GM19468 (cell line): ENCODE data around the gene ACSL1.
"Not testable (repeated sequence)": the region's sequence is repeated elsewhere in the genome, so short reads cannot be mapped to it uniquely, and the experiment has no call there.

Experiments
- ATAC-seq: cut with Tn5 transposase; IDR thresholded peaks from one replicate; pipeline ENCODE4 v1.9.1; 2021; ENCODE audit warnings: mild to moderate bottlenecking, moderate library complexity, moderate number of reproducible peaks; ENCODE audit not compliant: unreplicated experiment; ENCODE audit errors: extremely low read depth

ACSL1 gene

GRCh38 chr4:184844742-184845141 is 19.0 kb upstream of the ACSL1 start:
- ATAC-seq, result no peak

DNA sequence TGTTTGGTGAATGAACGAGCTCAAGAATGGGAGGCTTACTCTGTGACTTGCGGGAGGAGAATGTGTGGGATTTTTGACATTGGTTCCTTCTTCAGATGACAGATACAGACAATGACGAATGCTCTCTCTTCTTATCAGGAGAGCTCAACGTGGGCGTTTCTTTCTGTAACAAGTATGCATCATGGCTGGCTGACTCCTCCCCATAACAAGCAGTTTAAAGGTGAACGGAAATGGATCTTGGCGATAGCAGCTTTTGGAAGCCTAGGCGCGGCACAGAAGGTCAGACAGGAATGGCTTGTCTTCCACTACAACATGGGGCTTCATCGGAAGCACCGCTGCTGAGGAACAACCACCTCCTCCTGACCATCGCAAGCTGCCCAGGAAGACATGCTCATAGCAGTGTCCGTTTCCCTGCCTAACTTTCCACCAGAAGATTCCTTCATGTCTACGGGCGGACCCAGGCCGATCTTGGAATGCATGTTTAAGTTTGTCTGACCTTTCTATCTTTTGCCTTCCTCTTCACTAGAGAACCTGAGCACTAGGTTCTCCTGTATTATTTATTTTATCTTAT is 18.3 kb upstream of the ACSL1 start:
- ATAC-seq, result no peak

DNA sequence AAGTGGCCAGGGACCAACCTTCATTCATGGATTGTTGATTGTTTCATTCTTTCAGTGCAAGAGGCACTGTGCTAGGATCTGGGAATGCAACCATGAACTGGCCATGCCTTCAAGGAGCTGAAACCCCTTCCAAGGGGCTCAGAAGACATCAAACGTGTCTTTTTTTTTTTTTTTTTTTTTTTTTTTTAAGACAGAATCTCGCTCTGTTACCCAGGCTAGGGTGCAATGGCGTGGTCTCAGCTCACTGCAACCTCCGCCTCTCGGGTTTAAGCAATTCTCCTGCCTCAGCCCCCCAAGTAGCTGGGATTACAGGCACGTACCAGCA is 13.3 kb upstream of the ACSL1 start:
- ATAC-seq, result not testable (repeated sequence)

DNA sequence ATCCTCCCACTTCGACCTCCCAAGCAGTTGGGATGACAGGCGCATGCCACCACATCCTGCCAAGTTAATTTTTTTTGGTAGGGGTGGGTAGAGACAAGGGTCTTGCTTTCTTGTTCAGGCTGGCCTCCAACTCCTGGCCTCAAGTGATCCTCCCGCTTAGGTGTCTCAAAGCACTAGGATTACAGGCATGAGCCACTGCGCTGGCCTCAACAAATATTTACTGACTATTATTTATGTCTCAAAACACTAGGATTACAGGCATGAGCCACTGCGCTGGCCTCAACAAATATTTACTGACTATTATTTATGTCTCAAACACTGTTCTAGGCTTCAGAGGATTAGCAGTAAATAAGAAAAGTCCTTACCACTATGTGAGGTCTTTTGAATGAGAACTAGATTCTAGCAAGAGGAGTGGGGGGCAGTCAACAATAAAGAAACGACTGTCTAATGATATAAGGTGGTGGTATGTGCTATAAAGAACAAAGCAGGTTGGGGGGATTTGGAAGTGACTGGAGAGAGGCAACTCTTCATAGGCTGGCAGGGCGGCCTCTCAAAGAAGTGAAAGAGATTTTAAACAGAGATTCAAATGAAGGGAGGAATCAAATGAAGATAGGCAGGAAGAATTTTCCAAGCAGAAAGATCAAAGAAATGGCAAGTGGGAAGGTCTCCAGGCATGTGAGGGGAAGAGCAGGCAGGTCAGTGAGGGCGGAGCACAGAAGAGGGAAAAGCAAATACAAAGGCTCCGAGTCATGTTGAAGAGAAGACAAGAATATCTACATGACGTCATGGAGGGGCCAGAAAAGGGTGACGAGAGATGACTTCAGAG is 12.7 kb upstream of the ACSL1 start:
- no peak for ATAC-seq

GRCh38 chr4:184836613-184837012 is 10.8 kb upstream of the ACSL1 start:
- ATAC-seq, result no peak

DNA sequence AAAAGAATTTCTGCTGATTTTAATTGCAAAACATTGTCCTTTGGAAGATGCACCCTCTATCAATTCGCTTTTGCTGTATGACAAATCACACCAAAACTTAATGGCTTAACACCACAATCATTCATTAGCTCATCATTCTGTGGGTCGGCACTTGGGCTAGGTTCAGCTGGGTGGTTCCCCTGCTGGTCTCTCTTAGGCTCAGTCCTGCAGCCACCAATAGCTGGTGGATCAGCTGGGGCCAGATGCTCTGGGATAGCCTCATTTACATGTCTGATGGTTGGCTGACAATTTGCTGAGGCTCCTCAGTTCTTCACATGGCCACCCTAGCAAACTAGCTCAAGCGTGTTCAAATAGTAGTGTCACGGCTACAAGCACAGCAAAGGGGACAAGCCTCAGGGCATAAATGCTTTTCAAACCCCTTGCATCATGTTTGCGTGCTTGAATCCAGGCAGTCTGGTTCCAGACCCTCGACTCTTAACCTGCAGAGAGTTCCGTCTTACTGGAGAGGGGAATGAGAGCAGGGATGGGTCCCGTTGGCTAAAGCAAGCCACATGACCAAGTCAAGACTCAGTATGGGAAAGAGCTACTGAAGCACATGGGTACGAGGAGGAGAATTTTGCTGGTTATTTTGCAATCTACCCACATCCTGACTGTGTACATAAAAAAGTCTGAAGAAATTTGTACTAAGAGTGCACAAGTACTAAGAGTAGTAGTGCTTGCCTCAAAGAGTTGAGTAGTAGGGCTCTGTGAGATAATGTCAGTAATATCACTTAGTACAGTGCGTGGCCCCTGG is 7.5 kb upstream of the ACSL1 start:
- no peak for ATAC-seq

DNA sequence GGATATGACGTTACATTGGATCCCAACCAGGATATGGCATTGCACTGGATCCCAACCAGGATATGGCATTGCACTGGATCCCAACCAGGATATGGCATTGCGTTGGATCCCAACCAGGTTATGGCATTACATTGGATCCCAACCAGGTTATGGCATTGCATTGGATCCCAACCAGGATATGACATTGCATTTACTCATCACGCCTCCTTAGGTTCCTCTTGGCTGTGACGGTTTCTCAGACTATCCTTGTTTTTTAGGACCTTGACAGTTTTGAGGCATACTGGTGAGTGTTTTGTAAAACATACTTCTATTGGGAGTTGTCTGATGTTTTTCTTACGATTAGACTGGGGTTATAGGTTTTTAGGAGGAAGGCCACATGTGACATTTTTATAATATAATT is 5.4 kb upstream of the ACSL1 start:
- no peak for ATAC-seq

DNA sequence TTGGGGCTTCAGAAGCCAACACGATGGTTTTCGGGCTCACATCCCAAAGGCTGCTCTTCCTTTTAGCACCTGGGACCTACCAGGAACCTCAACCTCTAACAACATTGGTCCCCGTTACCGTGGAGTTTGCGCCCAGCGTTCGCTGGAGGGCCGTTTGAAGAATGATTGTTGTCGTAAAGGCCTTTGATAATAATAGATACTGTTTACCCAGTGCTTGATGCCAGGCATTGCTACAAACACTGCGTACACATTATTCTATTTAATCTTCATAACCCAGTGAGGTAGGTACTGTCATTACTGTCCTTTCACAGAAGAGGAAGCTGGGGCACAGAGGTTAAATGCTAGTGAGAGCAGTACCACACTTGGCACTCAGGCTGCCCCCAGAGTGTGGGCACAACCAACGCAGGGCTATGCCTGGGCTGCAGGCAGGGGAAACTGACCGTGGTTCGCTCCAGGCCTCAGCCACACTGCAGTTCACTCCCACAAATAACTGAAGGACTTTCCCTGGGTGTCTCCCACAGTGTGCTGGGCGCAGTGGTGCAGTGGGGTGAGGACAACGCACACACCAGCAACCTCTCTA is 1.0 kb upstream of the ACSL1 start:
- ATAC-seq, result no peak

DNA sequence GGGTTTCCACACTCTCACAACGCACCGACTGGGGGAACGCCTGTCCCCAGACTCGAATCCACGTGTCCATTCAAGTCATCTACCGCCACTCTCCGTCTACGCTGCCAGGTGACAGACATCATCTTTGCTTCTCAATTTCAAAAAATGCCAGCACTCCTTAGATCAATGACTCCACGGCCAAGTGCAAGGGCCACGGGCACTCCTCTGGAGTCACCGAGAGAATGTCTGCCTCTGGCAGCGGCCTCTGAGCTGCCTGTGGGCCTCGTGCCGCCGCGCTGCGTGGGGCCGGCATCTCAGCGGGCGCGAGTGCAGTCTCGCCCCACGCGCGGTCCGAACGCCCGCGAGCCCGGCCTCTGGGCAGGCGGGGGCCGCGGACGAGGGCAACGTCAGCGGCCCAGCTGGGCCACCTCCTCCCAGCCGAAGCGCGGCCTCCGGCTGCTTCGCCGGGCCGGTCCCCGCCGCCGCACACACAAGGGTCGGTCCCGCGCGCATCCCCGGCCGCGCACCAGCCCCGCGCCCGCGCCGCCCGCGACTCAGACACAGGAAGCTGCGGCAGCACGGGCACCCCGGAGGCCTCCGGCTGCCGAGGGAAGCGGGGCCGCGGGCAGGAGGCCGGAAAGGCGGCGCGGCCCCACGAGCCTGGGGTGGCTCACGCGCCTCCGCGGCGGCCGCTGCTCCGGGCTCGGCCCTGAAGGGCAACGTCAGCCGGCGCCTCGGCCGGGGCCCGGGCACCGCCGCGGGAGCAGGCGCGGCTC is 450 bp downstream of the ACSL1 start:
- peak; percentile 1 for ATAC-seq

- ATAC-seq, result no peak
Observed at GRCh38 chr4:184824776-184825084, 1.0 kb downstream of the ACSL1 start.

DNA sequence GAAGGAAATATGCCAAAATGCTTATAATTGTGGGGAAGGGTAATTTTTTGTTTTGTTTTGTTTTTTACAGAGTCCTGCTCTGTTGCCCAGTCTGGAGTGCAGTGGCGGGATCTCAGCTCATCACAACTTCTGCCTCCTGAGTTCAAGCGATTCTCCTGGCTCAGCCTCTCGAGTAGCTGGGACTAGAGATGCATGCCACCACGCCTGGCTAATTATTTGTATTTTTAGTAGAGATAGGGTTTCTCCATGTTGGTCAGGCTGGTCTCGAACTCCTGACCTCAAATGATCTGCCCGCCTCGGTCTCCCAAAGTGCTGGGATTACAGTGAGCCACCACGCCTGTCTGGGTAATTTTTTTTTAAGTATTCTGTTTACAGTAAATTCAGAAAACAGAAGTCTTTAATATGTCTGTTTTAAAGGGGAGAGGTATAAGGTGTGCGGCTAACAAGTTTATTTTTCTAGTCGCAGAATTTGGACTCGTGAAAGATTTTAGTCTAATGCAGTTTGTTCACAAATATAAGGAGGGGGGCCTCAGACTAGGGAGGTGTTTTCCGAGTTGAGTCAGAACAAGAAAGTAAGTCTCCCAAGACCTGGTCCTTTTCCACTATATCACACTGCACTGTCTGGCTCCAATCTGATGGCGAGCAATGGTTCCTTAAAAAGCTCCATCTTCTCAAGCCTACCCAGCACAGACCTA is 1.5 kb downstream of the ACSL1 start:
- ATAC-seq, result no peak

DNA sequence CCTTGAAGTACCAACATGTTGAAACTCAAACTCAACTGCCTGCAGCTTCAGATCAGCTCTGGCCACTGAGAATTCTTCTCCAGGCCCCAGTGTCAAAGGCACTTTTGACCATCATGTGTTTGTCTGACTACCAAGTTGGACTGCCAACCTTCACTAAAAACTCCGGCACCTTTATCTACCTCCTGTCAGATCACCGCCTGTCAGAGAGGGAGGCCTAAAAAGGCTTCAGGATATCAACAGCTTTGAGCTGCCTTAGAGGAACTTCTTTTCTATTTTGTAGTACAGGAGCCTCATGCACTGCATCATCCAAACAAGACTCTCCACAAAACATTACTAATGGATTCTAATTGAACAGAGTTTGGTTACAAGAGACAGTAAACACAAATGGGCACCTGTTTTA is 2.8 kb downstream of the ACSL1 start:
- no peak for ATAC-seq

- no peak for ATAC-seq
Observed at GRCh38 chr4:184822356-184822755, 3.4 kb downstream of the ACSL1 start.

- no peak for ATAC-seq
Observed at GRCh38 chr4:184821242-184821641, 4.5 kb downstream of the ACSL1 start.

DNA sequence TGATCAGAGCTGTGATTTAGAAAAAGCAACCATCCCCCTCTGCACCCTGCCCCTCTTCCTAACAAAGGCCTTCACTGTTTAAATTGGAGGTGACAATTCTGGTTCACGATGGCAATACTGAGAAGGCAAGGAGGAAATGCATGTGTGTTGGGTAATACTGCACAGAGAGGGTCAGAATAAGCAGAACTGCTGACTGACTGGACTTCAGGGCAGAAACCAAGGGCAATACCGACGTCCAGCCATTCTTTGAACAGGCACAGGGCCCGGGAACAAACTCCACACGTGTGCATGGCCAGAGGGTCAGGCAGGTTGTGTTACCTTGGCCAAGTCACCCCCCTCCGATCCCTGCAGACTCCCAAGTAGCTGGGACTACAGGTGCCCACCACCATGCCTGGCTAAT is 6.0 kb downstream of the ACSL1 start:
- ATAC-seq, result no peak

- peak; percentile 41 for ATAC-seq
Observed at GRCh38 chr4:184818216-184818564, 7.6 kb downstream of the ACSL1 start.

- no peak for ATAC-seq
Observed at GRCh38 chr4:184817494-184818215, 8.1 kb downstream of the ACSL1 start.

- no peak for ATAC-seq
Observed at GRCh38 chr4:184816962-184817361, 8.8 kb downstream of the ACSL1 start.
